Hematopoietic multipotent progenitor cell treated with erythropoietin and hydrocortisone succinate and interleukin-3 and kit ligand, for 15 days (in vitro differentiated cells): Measurements from ENCODE around the gene ETFDH.
"Not testable (repeated sequence)": the region's sequence is repeated elsewhere in the genome, so short reads cannot be mapped to it uniquely, and the experiment has no call there.

Experiments used
- DNase-seq: peaks from one replicate; pipeline ENCODE4 v3.0.0-alpha.2; 2015; ENCODE audit warnings: low spot score

Gene ETFDH

DNA sequence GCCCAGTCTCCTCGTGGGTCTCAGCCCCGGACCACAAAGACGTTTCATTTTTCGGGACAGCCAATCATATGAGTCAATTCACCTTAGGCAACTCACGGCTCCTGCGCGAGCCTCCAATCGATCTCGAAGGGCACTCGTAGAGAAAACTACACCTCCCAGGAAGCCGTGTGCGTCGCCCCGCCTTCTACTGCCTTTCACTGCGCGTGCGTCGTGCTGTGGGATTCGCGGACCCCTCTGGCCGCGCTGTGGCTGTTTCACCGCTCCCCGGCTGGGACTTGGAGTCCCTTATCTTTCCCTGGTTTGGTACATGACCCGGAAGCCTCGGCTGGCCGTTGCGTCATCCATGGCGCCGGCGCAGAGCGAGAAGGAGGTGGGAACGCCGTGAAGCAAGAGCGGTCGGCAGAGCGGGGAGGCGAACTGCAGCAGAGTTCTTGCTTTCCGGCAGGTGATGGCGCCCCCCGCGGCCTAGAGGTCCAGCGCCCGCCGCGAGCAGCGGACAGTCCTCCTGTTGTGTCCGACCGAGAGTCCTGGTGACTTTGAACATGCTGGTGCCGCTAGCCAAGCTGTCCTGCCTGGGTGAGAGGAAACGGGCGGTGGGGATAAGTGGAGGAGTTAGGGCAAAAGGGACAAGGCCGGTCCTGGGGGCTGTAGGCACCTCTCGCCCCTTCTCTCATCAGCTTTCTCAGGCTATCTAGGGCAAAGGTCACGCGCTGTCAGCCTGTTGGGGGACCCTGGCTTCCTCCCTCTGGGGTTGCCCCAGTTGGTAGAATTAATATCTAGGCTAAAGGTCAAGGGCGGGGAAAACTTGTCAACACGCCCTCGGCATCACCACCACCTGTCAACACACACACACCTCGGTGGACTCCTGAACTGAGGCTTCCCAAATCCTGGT lies at the start of gene ETFDH:
TSS of gene ETFDH (plus strand) at position 382 of the 892 bp plus-strand sequence. CDS start at position 543, 161 bp downstream.
- peak; percentile 99 for DNase-seq

DNA sequence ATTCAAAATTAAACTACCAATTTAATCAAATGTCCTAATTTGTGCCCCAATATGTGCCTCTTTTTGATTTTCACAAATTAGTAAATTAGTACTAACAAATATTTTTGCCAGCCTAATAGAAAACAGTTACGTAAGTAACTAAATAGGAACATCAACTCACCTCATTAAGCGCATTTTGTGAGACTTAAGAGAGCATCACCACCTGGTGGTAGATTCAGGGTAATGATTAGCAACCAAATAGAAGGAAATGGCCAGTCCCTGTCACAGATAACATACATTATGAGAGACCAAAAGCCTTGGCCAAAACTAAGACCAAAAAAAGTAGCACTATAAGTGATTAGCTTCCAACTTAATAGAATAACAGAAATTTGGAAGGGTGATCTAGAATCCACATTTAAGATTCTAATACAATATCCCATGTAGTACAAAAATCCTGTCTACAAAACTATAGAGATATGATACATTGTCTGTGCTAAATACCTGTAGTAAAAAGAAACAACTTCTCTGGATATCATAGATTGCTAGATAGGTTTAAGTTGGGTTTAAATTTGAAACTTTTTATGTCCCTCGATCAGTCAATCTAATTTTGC lies 47.1 kb upstream of the ETFDH start:
- DNase-seq: no peak

DNA sequence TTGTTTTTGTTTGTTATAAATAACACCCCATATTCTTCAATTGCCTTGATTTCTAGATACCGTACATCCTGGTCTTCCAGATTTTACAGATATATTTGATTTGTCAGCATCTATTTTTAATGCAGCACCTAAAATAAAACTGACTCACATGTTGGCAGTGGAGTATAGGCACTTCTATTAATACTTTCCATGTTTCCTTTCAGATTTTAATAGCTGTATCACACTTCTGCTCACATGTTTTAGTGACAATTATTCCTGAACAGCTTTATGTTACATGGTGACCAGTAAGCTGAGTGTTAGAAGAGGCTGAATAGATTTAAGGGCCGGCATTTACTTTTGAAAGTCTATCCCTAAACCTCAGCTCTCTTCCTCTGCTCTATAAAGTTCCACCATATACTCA lies 46.6 kb upstream of the ETFDH start:
- DNase-seq: no peak

DNA sequence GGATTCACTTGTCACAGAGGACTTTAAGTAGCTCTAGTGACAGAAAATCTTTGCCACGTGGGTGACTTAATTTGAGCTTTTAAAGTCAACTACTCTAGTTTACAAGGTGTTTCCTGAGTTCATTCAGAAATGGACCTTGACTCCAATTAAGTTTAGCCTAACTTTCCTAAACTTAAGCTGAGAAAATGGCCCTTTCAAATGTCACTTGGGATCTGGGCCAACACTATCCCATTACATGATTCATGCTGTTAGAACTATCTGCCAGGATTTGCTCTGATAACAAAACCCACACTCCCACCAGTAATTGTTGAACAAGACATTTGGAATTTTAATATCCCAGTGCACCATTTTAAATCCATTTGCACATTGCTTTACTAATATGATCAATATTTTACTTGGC lies 41.2 kb upstream of the ETFDH start:
- DNase-seq: no peak

DNA sequence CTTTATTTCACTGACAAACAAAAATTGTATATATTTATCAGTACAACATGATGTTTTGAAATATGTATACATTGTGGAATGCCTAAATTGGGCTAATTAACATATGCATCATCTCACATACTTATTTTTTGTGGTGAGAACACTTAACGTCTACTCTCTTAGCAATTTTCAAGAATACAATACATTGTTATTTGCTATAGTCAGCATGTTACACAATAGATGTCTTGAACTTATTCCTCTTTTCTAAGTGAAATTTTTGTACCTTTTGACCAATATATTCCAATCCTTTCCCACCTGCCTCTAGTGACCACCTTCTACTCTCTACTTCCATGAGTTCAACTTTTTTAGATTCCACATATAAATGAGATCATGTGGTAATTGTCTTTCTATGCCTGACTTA lies 35.5 kb upstream of the ETFDH start:
- no peak for DNase-seq

DNA sequence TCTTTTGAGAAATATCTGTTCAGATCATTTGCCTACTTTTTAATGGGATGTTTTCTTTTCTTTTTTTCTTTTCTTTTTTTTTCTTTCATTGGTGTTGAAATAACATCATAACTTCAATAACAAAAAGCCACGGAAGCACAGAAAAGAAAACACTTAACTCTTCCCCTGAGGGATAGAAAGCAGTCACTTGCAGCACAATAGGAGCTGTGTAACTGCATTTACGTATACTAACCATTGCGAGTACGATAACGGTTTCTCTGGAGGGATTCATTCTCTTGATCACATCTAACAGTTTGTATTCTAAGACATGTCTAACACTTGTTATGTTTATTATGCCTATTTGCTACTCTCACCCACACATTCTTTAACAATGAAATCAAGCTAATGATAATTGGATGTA lies 27.7 kb upstream of the ETFDH start:
- DNase-seq: no peak

DNA sequence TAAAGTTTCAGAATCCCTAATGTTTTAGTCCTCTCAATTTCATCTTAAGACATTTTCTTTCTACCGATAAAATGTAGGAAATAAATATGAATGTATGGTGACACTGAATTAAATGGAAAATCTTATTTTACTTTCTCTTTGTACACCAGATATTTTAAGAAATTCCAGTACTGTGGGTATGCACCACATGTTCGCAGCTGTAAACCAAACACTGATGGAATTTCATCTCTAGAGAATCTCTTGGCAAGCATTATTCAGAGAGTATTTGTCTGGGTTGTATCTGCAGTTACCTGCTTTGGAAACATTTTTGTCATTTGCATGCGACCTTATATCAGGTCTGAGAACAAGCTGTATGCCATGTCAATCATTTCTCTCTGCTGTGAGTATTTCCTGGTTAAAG lies 27.3 kb upstream of the ETFDH start:
- DNase-seq: no peak

DNA sequence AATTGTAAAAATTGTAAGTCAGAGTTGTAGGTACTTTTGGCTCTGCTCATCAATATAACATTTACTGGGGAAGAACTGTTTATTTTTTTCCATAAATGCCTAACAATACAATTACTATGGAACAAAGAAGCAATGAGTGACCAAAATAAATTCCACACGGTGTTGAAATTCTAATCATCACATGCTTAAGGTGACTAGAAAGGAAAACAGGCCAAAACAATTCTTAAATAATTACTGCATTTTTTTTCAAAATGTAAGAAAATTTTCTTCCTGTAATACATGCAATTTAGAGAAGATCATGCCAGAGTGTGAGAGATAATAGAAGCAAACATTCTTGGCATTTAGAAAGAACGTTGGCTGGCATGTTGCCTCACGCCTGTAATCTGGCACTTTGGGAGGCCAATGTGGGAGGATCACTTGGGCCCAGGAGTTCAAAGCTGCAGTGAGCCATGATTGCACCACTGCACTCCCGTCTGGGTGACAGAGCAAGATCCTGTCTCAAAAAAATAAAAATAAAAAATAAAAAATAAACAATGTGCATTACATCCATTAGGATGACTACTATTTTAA lies 22.9 kb upstream of the ETFDH start:
- DNase-seq: no peak

DNA sequence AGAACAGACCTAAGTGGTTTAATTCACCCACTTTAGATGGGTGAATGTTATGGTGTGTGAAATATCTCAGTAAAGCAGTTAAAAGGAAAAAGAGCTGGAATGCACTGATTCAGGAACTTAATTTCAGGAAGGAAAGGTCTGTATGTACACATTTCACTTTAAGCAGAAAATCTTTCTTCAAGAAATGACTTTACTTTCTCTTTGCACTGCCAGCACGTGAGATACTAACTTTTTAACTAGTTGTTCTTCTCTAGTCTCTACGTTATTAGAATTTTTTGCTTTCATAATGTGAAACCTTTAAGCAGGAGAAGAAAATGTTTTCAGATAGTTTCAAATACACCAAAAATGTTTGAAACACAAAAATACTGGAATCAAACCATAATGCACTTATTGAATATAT lies 19.2 kb upstream of the ETFDH start:
- DNase-seq: no peak

DNA sequence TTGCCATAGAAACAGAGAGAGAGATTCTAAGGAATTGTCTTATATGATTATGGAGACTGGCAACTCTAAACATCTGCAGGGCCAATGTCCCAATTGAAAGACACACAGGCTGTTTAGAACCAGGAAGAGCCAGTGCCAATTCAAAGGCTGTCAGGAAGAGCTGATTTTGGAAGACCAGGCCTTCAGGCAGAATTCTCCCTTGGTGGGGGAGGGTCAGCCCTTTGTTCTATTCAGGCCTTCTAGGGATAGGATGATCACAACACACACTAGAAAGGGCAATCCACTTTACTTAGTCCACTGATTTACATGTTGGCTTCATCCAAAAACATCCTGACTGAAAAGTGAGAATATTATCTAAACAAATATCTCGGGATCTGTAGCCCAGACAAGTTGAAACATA lies 15.7 kb upstream of the ETFDH start:
- DNase-seq: no peak

DNA sequence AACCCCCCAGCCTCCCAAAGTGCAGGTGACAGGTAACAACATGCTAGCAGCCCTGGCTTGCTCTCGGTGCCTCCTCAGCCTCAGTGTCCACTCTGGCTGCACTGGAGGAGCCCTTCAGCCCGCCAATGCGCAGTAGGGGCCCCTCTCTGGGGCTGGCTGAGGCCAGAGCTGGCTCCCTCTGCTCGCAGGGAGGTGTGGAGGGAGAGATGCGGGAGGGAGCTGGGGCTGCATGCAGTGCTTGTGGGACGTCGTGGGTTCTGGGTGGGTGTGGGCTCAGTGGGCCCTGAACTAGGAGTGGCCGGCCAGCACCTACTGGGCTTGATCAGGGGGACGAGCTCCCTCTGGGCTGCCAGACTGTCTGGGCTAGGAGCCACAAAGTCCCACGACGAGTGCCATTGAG lies 14.8 kb upstream of the ETFDH start:
- DNase-seq: no peak

DNA sequence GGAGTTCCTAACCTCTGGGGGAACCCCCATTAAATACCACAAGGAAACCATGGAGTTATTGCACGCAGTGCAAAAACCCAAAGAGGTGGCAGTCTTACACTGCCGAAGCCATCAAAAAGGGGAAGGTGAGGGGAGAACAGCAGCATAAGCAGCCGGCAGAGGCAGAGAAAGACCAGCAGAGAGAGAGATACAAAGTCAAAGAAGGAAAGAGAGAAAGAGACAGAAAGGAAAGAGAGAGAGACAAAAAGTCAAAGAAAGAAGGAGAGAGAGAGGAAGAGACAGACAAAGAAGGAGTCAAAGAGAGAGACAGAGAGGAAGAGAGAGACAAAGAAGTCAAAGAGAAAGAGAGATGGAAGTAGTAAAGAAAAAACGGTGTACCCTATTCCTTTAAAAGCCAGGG lies 8.8 kb upstream of the ETFDH start:
- DNase-seq: not testable (repeated sequence)

DNA sequence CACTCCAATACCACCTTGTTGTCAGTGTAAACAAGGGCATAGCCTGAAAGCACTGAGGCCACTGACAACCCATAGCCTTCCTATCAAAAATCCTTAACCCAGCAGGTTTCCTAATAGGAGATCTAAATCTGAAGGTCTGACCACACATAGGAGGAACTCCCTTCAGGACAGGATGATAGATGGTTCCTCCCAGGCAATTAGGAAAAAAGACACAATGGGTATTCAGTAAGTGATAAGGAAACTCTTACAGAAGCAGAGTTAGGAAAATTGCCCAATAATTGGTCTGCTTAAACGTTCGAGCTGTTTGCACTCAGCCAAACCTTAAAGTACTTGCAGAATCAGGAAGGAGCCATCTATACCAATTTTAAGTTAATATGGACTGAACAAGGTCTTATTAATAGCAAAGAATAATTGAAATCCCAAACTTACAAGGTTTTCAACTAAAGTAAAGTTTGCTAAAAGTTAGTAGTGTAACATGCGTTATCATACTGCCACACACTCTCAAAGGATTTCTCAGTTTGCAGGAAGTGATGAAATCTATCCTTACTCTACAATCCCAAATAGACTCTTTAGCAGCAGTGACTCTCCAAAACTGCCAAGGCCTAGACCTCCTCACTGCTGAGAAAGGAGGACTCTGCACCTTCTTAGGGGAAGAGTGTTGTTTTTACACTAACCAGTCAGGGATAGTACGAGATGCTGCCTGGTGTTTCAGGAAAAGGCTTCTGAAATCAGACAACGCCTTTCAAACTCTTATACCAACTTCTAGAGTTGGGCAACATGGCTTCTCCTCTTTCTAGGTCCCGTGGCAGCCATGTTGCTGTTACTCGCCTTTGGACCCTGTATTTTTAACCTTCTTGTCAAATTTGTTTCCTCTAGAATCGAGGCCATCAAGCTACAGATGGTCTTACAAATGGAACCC lies 8.1 kb upstream of the ETFDH start:
- DNase-seq: not testable (repeated sequence)

DNA sequence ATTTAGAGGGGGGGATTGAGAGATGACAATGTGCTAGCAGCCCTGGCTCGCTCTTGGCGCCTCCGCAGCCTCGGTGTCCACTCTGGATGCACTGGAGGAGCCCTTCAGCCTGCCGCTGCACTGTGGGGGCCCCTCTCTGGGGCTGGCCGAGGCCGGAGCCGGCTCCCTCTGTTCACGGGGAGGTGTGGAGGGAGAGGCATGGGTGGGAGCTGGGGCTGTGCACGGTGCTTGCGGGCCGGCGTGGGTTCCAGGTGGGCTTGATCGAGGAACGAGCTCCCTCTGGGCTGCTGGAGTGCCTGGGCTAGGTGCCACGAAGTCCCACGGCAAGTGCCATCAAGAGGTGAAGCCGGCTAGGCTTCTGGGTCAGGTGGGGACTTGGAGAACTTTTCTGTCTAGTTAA lies 7.3 kb upstream of the ETFDH start:
- no peak for DNase-seq

DNA sequence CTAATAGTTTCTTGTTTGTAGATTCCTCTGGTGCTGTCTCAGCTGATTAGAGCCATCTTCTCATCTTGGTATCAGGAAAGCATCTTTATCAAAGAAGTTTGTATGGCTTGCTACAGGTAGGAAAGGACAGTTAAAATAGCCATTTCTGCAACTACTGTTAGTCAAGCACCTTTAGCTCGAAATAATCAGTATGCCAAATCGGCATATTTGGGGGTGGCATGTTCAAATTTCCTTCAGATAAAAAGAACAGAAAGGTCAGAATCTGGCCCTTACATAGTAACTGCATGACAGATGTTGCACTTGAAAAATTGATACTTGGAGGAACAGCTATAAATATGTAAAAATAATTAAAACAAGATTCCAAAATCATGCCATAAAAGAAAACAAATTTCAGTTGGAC lies 5.2 kb upstream of the ETFDH start:
- no peak for DNase-seq

DNA sequence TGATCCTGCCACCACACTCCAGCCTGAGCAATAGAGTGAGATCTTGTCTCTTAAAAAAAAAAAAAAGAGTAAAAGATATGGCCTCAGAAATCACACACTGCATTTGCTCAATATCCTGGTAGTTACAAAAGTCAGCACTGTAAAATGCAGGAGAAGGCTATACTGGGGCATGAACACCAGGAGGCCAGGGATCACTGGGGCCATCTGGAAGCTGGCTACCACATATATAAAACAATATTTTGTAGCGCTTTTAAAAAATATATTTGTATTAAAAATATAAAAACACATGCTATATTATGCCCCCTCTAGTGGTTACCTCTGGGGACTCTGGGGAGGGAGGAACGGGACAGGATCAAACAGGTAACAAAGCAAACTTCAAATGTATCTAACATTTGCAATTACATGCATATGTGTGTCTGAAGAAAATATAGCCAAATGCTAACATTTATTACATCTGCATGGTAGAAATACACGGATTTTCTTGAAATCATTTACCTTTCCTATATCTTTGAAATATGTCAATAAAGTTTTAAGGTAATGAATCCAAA lies 4.4 kb upstream of the ETFDH start:
- DNase-seq: peak; percentile 45

DNA sequence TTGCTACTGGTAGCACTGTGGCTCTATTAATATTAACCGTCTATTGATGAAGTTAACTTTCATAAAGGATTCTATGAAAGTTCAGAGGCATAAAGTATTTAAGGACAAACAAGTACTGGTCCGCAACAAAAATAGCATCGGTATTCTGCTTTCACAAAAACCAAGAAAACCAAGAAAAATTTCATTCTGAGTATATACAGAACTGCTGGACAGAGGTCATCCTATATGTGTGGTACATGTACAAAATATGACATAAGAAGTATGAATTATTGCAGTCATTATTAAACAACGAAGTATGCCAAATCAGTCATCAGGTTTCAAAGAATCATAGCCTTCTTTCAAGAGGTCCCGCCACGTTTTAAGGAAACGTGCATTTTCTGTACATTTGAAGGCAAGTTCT lies 2.8 kb upstream of the ETFDH start:
- no peak for DNase-seq

DNA sequence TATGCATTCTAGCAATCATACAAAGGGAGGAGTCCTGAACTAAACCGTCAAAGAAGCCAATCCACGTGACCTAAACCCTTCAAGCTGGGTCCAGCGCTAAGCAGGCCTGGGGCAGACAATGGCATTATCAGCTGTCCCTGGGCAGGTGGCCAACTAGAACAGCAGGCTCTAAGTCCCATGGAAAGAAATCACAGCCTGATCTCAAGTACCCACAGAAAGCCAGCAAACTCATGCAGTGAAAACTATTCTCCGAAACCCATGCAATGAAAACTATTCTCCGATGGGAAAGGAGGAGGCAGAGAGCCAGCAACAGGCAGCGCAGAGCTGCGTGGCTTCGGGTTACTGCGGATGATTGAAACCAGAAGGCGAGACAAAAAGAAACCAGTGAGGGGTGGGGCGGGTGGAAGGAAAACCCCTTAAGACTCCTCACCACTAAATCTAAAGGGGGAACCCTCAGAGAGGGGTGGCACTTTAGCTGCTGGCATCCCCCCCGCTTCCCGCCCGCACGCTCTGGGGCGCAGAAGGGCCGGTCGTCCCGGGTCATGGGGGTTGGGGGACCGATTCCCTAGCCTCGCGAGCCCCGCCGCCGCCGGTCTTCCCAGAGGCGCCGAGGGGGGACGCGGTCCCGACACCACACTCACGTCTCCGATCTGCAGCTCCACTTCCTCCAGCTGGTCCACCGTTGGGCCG lies 976 bp upstream of the ETFDH start:
- DNase-seq: peak; percentile 32

DNA sequence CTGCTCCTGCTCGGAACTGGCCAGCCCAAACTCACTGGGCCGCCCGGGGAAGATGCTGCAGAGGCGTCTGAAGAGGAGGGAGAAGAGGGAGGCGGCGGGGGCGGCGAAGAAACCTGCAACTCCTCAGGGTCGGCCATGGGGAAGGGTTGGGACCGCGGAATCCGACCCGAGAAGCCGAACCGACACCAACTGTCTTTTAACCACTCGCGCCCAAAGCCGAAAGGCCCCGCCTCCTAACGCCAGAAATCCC lies 506 bp upstream of the ETFDH start, which contains the start of gene C4orf46:
TSS of gene C4orf46 (minus strand) at position 223 of the 250 bp plus-strand sequence. CDS start at position 137, 86 bp downstream.
- DNase-seq: no peak

DNA sequence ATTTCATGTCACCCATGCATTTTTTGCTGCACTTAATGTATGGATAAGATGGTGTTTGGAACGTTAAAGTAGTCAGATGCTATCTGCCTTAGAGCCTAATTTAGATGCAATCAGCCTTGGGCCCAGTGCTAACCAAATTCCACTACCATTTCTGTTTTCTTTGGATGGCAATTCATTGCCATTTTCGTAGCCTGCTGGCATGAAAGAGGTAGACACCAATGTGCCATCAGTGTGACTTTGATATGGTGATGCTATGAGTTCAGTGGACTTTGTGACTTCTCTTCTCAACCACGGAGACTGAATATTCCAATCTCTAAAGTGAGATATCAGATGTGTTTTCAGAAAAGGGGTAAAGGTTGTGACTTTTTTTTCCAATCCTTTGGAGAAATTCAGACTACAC lies 1.5 kb downstream of the ETFDH start:
- no peak for DNase-seq

DNA sequence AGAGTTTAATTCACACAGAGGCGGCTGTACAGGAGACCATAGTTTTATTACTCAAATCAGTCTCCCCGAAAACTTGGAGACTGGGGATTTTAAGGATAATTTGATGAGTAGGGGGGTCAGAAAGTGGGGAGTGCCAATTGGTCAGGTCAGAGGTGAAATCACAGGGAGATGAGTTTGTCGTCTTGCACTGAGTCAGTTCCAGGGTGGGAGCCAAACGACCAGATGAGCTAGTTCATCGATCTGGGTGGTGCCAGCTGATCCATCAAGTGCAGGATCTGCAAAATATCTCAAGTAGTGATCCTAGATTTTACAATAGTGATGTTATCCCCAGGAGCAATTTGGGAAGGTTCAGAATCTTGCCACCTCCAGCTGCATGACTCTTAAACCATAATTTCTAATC lies 4.0 kb downstream of the ETFDH start:
- no peak for DNase-seq

DNA sequence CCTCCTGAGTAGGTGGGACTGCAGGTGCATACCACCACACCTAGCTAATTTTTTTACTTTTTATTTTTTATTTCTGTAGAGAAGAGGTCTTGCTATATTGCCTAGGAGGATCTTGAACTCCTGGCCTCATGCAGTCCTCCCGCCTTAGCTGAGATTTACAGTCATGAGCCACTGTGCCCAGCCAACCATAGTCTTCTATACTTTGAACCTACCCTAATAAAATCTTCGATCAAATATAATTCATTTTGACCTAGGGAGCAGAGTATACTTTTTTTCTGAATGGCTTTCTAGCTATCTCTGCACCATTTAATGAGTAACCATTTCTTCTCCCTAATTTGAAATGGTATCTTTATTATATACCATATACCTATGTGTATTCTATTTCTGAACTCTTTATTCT lies 6.7 kb downstream of the ETFDH start:
- no peak for DNase-seq
